DND-41 (cell line): ENCODE data around the gene ZCCHC24.

Experiments used
- ATAC-seq: fragments of 200-7000 bp; cut with Tn5 transposase; 3 replicates; pipeline ENCODE4 v1.9.1; 2021; ENCODE audit warnings: low read depth; ENCODE audit not compliant: insufficient read depth
- DNase-seq: peaks from one replicate; pipeline ENCODE4 v3.0.0-alpha.2; 2020
- H2AFZ ChIP-seq: 2 replicates; pipeline ENCODE4 v1.6.0; 2012; ENCODE audit warnings: low read depth, low read length
- H3K27ac ChIP-seq: 2 replicates; pipeline ENCODE4 v1.5.1; 2012; ENCODE audit warnings: low read length, inconsistent platforms
- H3K27me3 ChIP-seq: fragments of 200-600 bp; sonication (generic); 2 replicates; pipeline ENCODE4 v1.6.0; 2012; ENCODE audit warnings: low read length, mild to moderate bottlenecking, inconsistent platforms; ENCODE audit not compliant: insufficient read depth, poor library complexity
- H3K36me3 ChIP-seq: 2 replicates; pipeline ENCODE4 v1.5.1; 2012; ENCODE audit warnings: low read length, inconsistent platforms; ENCODE audit not compliant: insufficient read depth
- H3K4me1 ChIP-seq: 2 replicates; pipeline ENCODE4 v1.5.1; 2012; ENCODE audit warnings: mild to moderate bottlenecking, low read length; ENCODE audit not compliant: insufficient read depth
- H3K4me2 ChIP-seq: 2 replicates; pipeline ENCODE4 v1.6.0; 2012; ENCODE audit warnings: mild to moderate bottlenecking, moderate library complexity, low read length, inconsistent platforms; ENCODE audit not compliant: insufficient read depth
- H3K4me3 ChIP-seq, 2 experiments: fragments of 200-600 bp in 1 of 2; shearing (Covaris generic) in 1 of 2; 2 replicates each; pipeline ENCODE4 v1.5.1; 2012 to 2016; ENCODE audit warnings: inconsistent platforms in 2 of 2, low read length in 2 of 2, mild to moderate bottlenecking in 2 of 2, low read depth in 1 of 2, moderate library complexity in 1 of 2
- H3K79me2 ChIP-seq: 2 replicates; pipeline ENCODE4 v1.6.0; 2012; ENCODE audit warnings: low read length, inconsistent platforms; ENCODE audit not compliant: insufficient read depth
- H3K9ac ChIP-seq: 2 replicates; pipeline ENCODE4 v1.6.0; 2012; ENCODE audit warnings: low read depth, mild to moderate bottlenecking, inconsistent platforms, low read length, moderate library complexity
- H3K9me3 ChIP-seq: 2 replicates; pipeline ENCODE4 v1.5.1; 2012; ENCODE audit warnings: low read length, moderate library complexity, mild to moderate bottlenecking, inconsistent platforms; ENCODE audit not compliant: insufficient read depth, severe bottlenecking
- H4K20me1 ChIP-seq: 2 replicates; pipeline ENCODE4 v1.6.0; 2012; ENCODE audit warnings: low read length; ENCODE audit not compliant: insufficient read depth
- CTCF ChIP-seq: IDR thresholded peaks from 2 replicates; pipeline ENCODE4 v1.5.1; 2012; ENCODE audit warnings: borderline replicate concordance, low read length, moderate library complexity, mild to moderate bottlenecking; ENCODE audit not compliant: poor library complexity, severe bottlenecking; ENCODE audit errors: extremely low read depth
- EZH2 ChIP-seq: IDR thresholded peaks from 3 replicates; pipeline ENCODE4 v1.6.1; 2012; ENCODE audit warnings: borderline replicate concordance, low read depth, mild to moderate bottlenecking, moderate library complexity, low read length, inconsistent platforms; ENCODE audit not compliant: severe bottlenecking

The ZCCHC24 gene

GRCh38 chr10:79453392-79453791 lies 8.0 kb upstream of the ZCCHC24 start:
- H3K4me2 ChIP-seq = no peak overlapping the region
- 0 out of 2 replicates have a peak, but pooled peaks cover 3% of the 10 kb centered on the region for H4K20me1 ChIP-seq
- DNase-seq (no peak), ATAC-seq (no peak)
- no peak overlapping the region for H3K27ac ChIP-seq
- no peaks in the 10 kb centered on the region for H3K79me2 ChIP-seq
- H3K36me3 ChIP-seq = no peaks in the 10 kb centered on the region
- no peak overlapping the region for H3K9ac ChIP-seq
- no peaks in the 10 kb centered on the region for H3K9me3 ChIP-seq
- H3K27me3 ChIP-seq = peaks cover 43% of the 10 kb centered on the region
- H3K4me3 ChIP-seq = no peak overlapping the region
- TF ChIP-seq EZH2 (no peak), CTCF (no peak)
- H3K4me1 ChIP-seq = no peaks in the 10 kb centered on the region
- no peak overlapping the region for H2AFZ ChIP-seq

- Histone ChIP-seq H3K79me2 (no peaks in the 10 kb centered on the region), H3K4me1 (no peaks in the 10 kb centered on the region), H3K36me3 (no peaks in the 10 kb centered on the region), H3K4me3 (no peak overlapping the region), H4K20me1 (0 out of 2 replicates have a peak, but pooled peaks cover 3% of the 10 kb centered on the region), H3K27me3 (peaks cover 42% of the 10 kb centered on the region), H3K27ac (no peak overlapping the region), H3K9ac (no peak overlapping the region), H2AFZ (no peak overlapping the region), H3K4me2 (no peak overlapping the region), H3K9me3 (no peaks in the 10 kb centered on the region)
- ATAC-seq = no peak
- no peak for DNase-seq
- TF ChIP-seq CTCF (no peak), EZH2 (no peak)
Measured at GRCh38 chr10:79452174-79452611, 6.8 kb upstream of the ZCCHC24 start.

GRCh38 chr10:79451046-79451699 lies 5.7 kb upstream of the ZCCHC24 start:
- H4K20me1 ChIP-seq = peaks cover 10% of the 10 kb centered on the region
- no peak for ATAC-seq
- H3K4me1 ChIP-seq = peaks cover 6% of the 10 kb centered on the region
- no peak overlapping the region for H3K4me3 ChIP-seq
- no peak for TF ChIP-seq CTCF
- TF ChIP-seq EZH2 = no peak
- H3K27ac ChIP-seq = no peak overlapping the region
- H2AFZ ChIP-seq = no peak overlapping the region
- H3K36me3 ChIP-seq = no peaks in the 10 kb centered on the region
- no peak overlapping the region for H3K9ac ChIP-seq
- peaks cover 51% of the 10 kb centered on the region for H3K27me3 ChIP-seq
- H3K4me2 ChIP-seq = no peak overlapping the region
- no peak for DNase-seq
- H3K79me2 ChIP-seq = no peaks in the 10 kb centered on the region
- no peaks in the 10 kb centered on the region for H3K9me3 ChIP-seq
